HUES48 (cell line): ENCODE data around the gene NBPF3.

ENCODE experiments used
- H3K27ac ChIP-seq: one replicate; pipeline ENCODE4 v1.7.0; 2013; ENCODE audit warnings: low read depth, low read length, inconsistent platforms
- H3K27me3 ChIP-seq: 2 replicates; pipeline ENCODE4 v1.6.1; 2013; ENCODE audit warnings: mild to moderate bottlenecking, low read length; ENCODE audit not compliant: control insufficient read depth, insufficient read depth
- H3K36me3 ChIP-seq: 2 replicates; pipeline ENCODE4 v1.6.1; 2013; ENCODE audit warnings: low read length; ENCODE audit not compliant: control insufficient read depth, insufficient read depth
- H3K4me1 ChIP-seq: 2 replicates; pipeline ENCODE4 v1.6.1; 2013; ENCODE audit warnings: mild to moderate bottlenecking, low read length; ENCODE audit not compliant: control insufficient read depth, insufficient read depth
- H3K4me3 ChIP-seq: 2 replicates; pipeline ENCODE4 v1.5.1; 2013; ENCODE audit warnings: mild to moderate bottlenecking, low read depth, low read length
- H3K9ac ChIP-seq: 2 replicates; pipeline ENCODE4 v1.6.1; 2013; ENCODE audit warnings: mild to moderate bottlenecking, low read depth, low read length, moderate library complexity
- H3K9me3 ChIP-seq: 2 replicates; pipeline ENCODE4 v1.6.1; 2013; ENCODE audit warnings: low read length; ENCODE audit not compliant: control insufficient read depth, insufficient read depth

NBPF3 gene

GRCh38 chr1:21532496-21532895, 92.6 kb downstream of the NBPF3 start:
- no peaks in the 10 kb centered on the region for H3K9me3 ChIP-seq
- no peak overlapping the region for H3K4me3 ChIP-seq
- peaks cover 11% of the 10 kb centered on the region; the same call in 1 of the 2 replicates for H3K4me1 ChIP-seq
- no peaks in the 10 kb centered on the region for H3K36me3 ChIP-seq
- no peaks in the 10 kb centered on the region for H3K27me3 ChIP-seq
- no peak overlapping the region for H3K27ac ChIP-seq
- no peak overlapping the region for H3K9ac ChIP-seq

DNA sequence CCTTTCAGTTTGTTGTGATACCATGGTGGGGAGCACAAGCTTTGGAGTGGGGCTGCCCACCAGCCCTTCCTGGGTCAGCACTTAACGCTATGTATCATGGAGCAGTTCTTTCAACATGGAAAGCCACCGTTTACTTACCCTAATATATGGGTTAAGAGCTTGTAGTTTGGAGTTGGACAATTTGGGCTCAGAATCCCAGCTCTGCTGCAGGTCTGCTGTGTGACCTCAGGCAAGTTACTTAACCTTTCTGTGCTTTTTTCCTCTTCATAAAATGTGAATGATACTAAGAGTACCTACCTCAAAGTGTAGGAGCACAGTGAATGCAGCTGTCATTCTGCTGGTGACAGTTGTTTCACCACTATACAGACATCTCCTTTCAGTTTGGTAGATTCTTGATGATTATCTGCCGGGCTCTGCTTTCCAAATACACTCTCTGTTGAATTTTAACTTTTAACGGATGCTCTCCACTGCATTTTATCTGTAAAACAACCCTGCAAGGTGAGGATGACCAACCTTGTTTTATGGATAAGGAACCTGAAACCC, 93.1 kb downstream of the NBPF3 start:
- Histone ChIP-seq H3K9me3 (no peaks in the 10 kb centered on the region), H3K9ac (no peak overlapping the region), H3K27ac (no peak overlapping the region), H3K4me1 (peaks cover 17% of the 10 kb centered on the region; the same call in 1 of the 2 replicates), H3K36me3 (no peaks in the 10 kb centered on the region), H3K4me3 (no peak overlapping the region), H3K27me3 (no peaks in the 10 kb centered on the region)

DNA sequence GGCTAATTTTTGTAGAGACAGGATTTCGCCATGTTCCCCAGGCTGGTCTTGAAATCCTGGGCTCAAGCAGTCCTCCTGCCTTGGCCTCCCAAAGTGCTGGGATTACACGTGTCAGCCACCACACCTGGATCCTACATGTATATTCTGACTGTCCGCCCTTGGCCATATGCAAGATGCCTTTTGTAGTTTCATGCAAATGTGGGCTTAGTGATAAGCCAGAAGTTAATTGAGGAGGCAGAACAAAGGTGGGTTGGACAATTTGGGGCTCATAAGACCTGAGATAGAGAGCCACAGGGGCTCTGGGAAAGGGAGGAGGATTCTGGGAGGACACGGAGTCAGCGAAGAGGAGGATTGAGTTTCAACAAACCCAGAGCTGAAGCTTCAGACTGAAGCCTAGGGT, 94.2 kb downstream of the NBPF3 start:
- no peaks in the 10 kb centered on the region for H3K36me3 ChIP-seq
- no peaks in the 10 kb centered on the region for H3K9me3 ChIP-seq
- H3K4me3 ChIP-seq: no peak overlapping the region
- H3K4me1 ChIP-seq: peaks cover 23% of the 10 kb centered on the region; the same call in 1 of the 2 replicates
- no peak overlapping the region for H3K27ac ChIP-seq
- H3K9ac ChIP-seq: no peak overlapping the region
- no peaks in the 10 kb centered on the region for H3K27me3 ChIP-seq
